K562 (cell line): ENCODE measurements around the gene B4GALNT3. TPM values are rescaled to one million over a fixed set of nuclear protein-coding genes. Genes with fewer than 3 reads are reported as not detected.

ENCODE experiments used
- ATAC-seq: fragments of 200-7000 bp; cut with Tn5 transposase; 3 replicates; pipeline ENCODE4 v1.9.1; 2020; ENCODE audit warnings: moderate library complexity
- BruUV-seq: library from RNA; stranded (reverse); fragments of 400-500 nt; replicated peaks from 2 replicates; lab custom pipeline; 2021; lab: Mats Ljungman, UMichigan
- CTCF ChIA-PET: fragments of 300-600 bp; formaldehyde crosslinking; extraction: SDS; loops from one replicate; lab custom pipeline; 2021; ENCODE audit warnings: low intra/inter-chr PET ratio; lab: Yijun Ruan, JAX
- POLR2A ChIA-PET: fragments of 300-600, 350-650 bp; sonication (Branson Sonifier 250); formaldehyde crosslinking; extraction: SDS; loops from one replicate; lab custom pipeline; 2021; ENCODE audit warnings: antibody characterized with exemption, inconsistent platforms; lab: Yijun Ruan, JAX
- DNase-seq, 4 experiments: peaks; one replicate each; pipeline versions ENCODE4 v3.0.0 to v3.0.0-alpha.2; 2011 to 2018; ENCODE audit warnings: low spot score in 3 of 4, mixed read lengths in 3 of 4; ENCODE audit errors: extremely low read depth in 1 of 4
- FAIRE-seq: peaks from 2 replicates; lab custom pipeline; 2011; peaks lifted over from hg19 to GRCh38; lab: Jason Lieb, UNC
- H2AFZ ChIP-seq: 2 replicates; pipeline ENCODE4 v1.6.0; 2011; ENCODE audit warnings: low read depth, low read length, control low read depth, inconsistent platforms
- H3K27ac ChIP-seq: fragments of 200-600 bp; 3 replicates; pipeline ENCODE4 v1.8.0; 2011; ENCODE audit warnings: low read depth, mild to moderate bottlenecking, control low read depth, inconsistent platforms, low read length, moderate library complexity, mixed read lengths; ENCODE audit errors: extremely low read depth
- H3K27me3 ChIP-seq, 2 experiments: fragments of 300-600 bp in 1 of 2; 2 replicates in 1 of 2; 3 replicates in 1 of 2; pipeline versions ENCODE4 v1.6.0 to v1.8.0; 2011; ENCODE audit warnings: inconsistent platforms in 2 of 2, low read length in 2 of 2, mild to moderate bottlenecking in 1 of 2, mixed read lengths in 1 of 2, moderate library complexity in 1 of 2; ENCODE audit not compliant: control insufficient read depth in 2 of 2, insufficient read depth in 2 of 2
- H3K36me3 ChIP-seq: fragments of 300-600 bp; 3 replicates; pipeline ENCODE4 v1.8.0; 2011; ENCODE audit warnings: mild to moderate bottlenecking, low read length, inconsistent platforms; ENCODE audit not compliant: control insufficient read depth, insufficient read depth
- H3K4me1 ChIP-seq, 2 experiments: fragments of 200-600 bp in 1 of 2; replicated peaks in 1 of 2; 2 replicates in 1 of 2; 3 replicates in 1 of 2; pipeline versions ENCODE4 v1.5.1 to v1.8.0; 2011; ENCODE audit warnings: inconsistent platforms in 2 of 2, low read length in 2 of 2, mild to moderate bottlenecking in 1 of 2, mixed read lengths in 1 of 2, moderate library complexity in 1 of 2; ENCODE audit not compliant: control insufficient read depth in 2 of 2, insufficient read depth in 2 of 2
- H3K4me2 ChIP-seq: 2 replicates; pipeline ENCODE4 v1.6.1; 2011; ENCODE audit warnings: low read length, control low read depth, inconsistent platforms, mixed read lengths; ENCODE audit not compliant: insufficient read depth
- H3K4me3 ChIP-seq: fragments of 200-600 bp; sonication (generic), shearing (Covaris generic); 2 replicates; pipeline ENCODE4 v1.5.1; 2016; ENCODE audit warnings: control low read depth, inconsistent platforms
- H3K79me2 ChIP-seq: fragments of 200-600 bp; 3 replicates; pipeline ENCODE4 v1.8.0; 2011; ENCODE audit warnings: low read length, inconsistent platforms; ENCODE audit not compliant: control insufficient read depth, insufficient read depth
- H3K9ac ChIP-seq, 2 experiments: 2 replicates each; pipeline versions ENCODE4 v1.6.0 to v1.6.1; 2011; ENCODE audit warnings: low read depth in 2 of 2, low read length in 2 of 2, control low read depth in 1 of 2, inconsistent platforms in 1 of 2, mild to moderate bottlenecking in 1 of 2, mixed read lengths in 1 of 2; ENCODE audit not compliant: insufficient read depth in 1 of 2
- H3K9me1 ChIP-seq: one replicate; pipeline ENCODE4 v1.6.0; 2011; ENCODE audit warnings: inconsistent platforms, mild to moderate bottlenecking, low read length, moderate library complexity; ENCODE audit not compliant: control insufficient read depth, insufficient read depth
- H3K9me3 ChIP-seq: replicated peaks from 2 replicates; pipeline ENCODE4 v1.5.1; 2011; ENCODE audit warnings: low read depth, low read length, inconsistent platforms; ENCODE audit not compliant: control insufficient read depth, insufficient read depth
- H4K20me1 ChIP-seq: replicated peaks from 2 replicates; pipeline ENCODE4 v1.6.1; 2011; ENCODE audit warnings: low read length, inconsistent platforms, mixed read lengths; ENCODE audit not compliant: control insufficient read depth, insufficient read depth
- CCAR2 ChIP-seq: fragments of 200-400 bp; formaldehyde crosslinking; IDR thresholded peaks from 2 replicates; pipeline ENCODE4 v1.6.1; 2017; ENCODE audit warnings: mild to moderate bottlenecking, low read depth, low read length
- DNMT1 ChIP-seq: fragments of 450-650 bp; IDR thresholded peaks from 2 replicates; pipeline ENCODE4 v1.6.1; 2016; ENCODE audit warnings: antibody characterized with exemption, mild to moderate bottlenecking
- E2F1 ChIP-seq: sonication (generic); formaldehyde crosslinking; IDR thresholded peaks from 2 replicates; pipeline ENCODE4 v1.8.1; 2023; ENCODE audit warnings: mild to moderate bottlenecking, missing genetic modification reagents, moderate library complexity
- ETS2 ChIP-seq: IDR thresholded peaks from 2 replicates; pipeline ENCODE4 v1.6.1; 2016; ENCODE audit warnings: borderline replicate concordance, missing genetic modification characterization, mild to moderate bottlenecking, moderate library complexity, missing compliant biosample characterization; ENCODE audit not compliant: poor library complexity, severe bottlenecking
- ETV5 ChIP-seq: sonication (generic); formaldehyde crosslinking; IDR thresholded peaks from 2 replicates; pipeline ENCODE4 v1.4.0; 2020; ENCODE audit warnings: low read depth, mild to moderate bottlenecking, missing genetic modification reagents
- MXI1 ChIP-seq: IDR thresholded peaks from 2 replicates; pipeline ENCODE4 v1.6.1; 2011; ENCODE audit warnings: low read depth, mild to moderate bottlenecking, improper control_type of control experiment, low read length
- SMC3 ChIP-seq: conservative IDR thresholded peaks from 2 replicates; pipeline ENCODE4 v1.6.1; 2011; ENCODE audit warnings: low read depth, low read length, improper control_type of control experiment; ENCODE audit not compliant: insufficient read depth
- TARDBP ChIP-seq: fragments of 450-650 bp; IDR thresholded peaks from 2 replicates; pipeline ENCODE4 v1.6.1; 2016
- THRA ChIP-seq: fragments of 450-650 bp; IDR thresholded peaks from 2 replicates; pipeline ENCODE4 v1.6.1; 2017; ENCODE audit warnings: mild to moderate bottlenecking, moderate library complexity
- ZBTB11 ChIP-seq, 3 experiments: fragments of 200-800 bp in 1 of 3; fragments of 250-450 bp in 1 of 3; fragments of 450-650 bp in 1 of 3; sonication (Bioruptor Pico) in 1 of 3; sonication (Bioruptor generic) in 1 of 3; formaldehyde crosslinking in 1 of 3; IDR thresholded peaks; 2 replicates each; pipeline versions ENCODE4 v1.6.1 to v1.8.0; 2016 to 2022; ENCODE audit warnings: mild to moderate bottlenecking in 2 of 3, missing genetic modification characterization in 2 of 3, missing compliant biosample characterization in 1 of 3, moderate library complexity in 1 of 3
- ZFP30 ChIP-seq: fragments of 250-450 bp; sonication (Bioruptor Pico); IDR thresholded peaks from 2 replicates; pipeline ENCODE4 v1.8.0; 2022; ENCODE audit warnings: moderate library complexity, mild to moderate bottlenecking, inconsistent platforms, borderline replicate concordance
- ZNF146 ChIP-seq: IDR thresholded peaks from one replicate; pipeline ENCODE4 v1.6.1; 2018; ENCODE audit warnings: missing compliant biosample characterization; ENCODE audit not compliant: unreplicated experiment
- ZNF239 ChIP-seq: fragments of 250-450 bp; sonication (Bioruptor Pico); IDR thresholded peaks from 2 replicates; pipeline ENCODE4 v1.4.0; 2020; ENCODE audit warnings: mild to moderate bottlenecking
- ZNF436 ChIP-seq: fragments of 250-450, 450-650 bp; sonication (Bioruptor Pico); formaldehyde crosslinking; IDR thresholded peaks from 2 replicates; pipeline ENCODE4 v1.7.0; 2020; ENCODE audit warnings: mild to moderate bottlenecking
- ZNF445 ChIP-seq: fragments of 250-450 bp; sonication (Bioruptor Pico); IDR thresholded peaks from 2 replicates; pipeline ENCODE4 v1.4.0; 2020; ENCODE audit warnings: low read depth, mild to moderate bottlenecking, moderate library complexity
- ZNF507 ChIP-seq: conservative IDR thresholded peaks from 2 replicates; pipeline ENCODE4 v1.6.1; 2017; ENCODE audit warnings: missing genetic modification characterization, missing compliant biosample characterization
- ZNF551 ChIP-seq: fragments of 250-450 bp; sonication (Bioruptor Pico); IDR thresholded peaks from 2 replicates; pipeline ENCODE4 v1.5.0; 2021; ENCODE audit warnings: mild to moderate bottlenecking, moderate library complexity
- WGBS: fragments of 100-300 bp; shearing (Covaris generic); methylation state at CpG from one replicate; pipeline ENCODE4 v1.1.6; 2016; ENCODE audit warnings: low coverage, mixed read lengths; ENCODE audit not compliant: insufficient coverage; ENCODE audit errors: missing lambda C conversion rate; 5-methylcytosine and 5-hydroxymethylcytosine counted together
- in situ Hi-C: fragments of 300-500 bp; cut with MboI; formaldehyde crosslinking; loops from 4 replicates; pipeline ENCODE4 v1.15.0; 2018; ENCODE audit warnings: inconsistent platforms, mixed read lengths
- intact Hi-C: fragments of 100-400 bp; cut with micrococcal nuclease; formaldehyde crosslinking; loops from 2 replicates; pipeline ENCODE4 v1.14.2; 2022
- polyA plus RNA-seq, 8 experiments: library from polyadenylated mRNA; depleted of rRNA in 4 of 8; stranded (reverse) in 5 of 8; unstranded in 3 of 8; fragments of >200 nt; fragmentation: Nextera tagmentation in 2 of 8; fragmentation: Illumina TruSeq in 1 of 8; extraction: Ambion mirVana in 2 of 8; extraction: Trizol in 1 of 8; gene quantifications; 2 replicates each; pipeline versions ENCODE4 v1.2.1 to v1.2.3, GENCODE V29; 2011 to 2014; ENCODE audit warnings: inconsistent platforms in 1 of 8, missing spikeins in 1 of 8
- total RNA-seq, 7 experiments: library from RNA; depleted of rRNA in 6 of 7; stranded (reverse); fragments of >200 nt in 6 of 7; fragmentation: Illumina TruSeq in 2 of 7; extraction: Trizol in 2 of 7; gene quantifications; 2 replicates each; pipeline versions ENCODE4 v1.2.1 to v1.2.3, GENCODE V29; 2011 to 2021; ENCODE audit warnings: low replicate concordance in 1 of 7

Gene B4GALNT3
- total and polyA plus RNA-seq, 9 of the 15 experiments (the other 6 are each of a cell fraction or from before 2014, with no cell fraction given): 0.04 to 0.36 (median 0.10) TPM; not detected in 6

- TF ChIP-seq ZNF551 (no peak), MXI1 (no peak), ETV5 (CRISPR knock-in tag) (no peak), ZNF146 (CRISPR knock-in tag) (no peak), ZNF445 (CRISPR knock-in tag) (no peak)
These were observed 53.7 kb downstream of the B4GALNT3 start (continued) for GRCh38 chr12:513446-513845.

- DNase-seq (no peak), FAIRE-seq (no peak), ATAC-seq (no peak)
- peaks cover 51 to 55% of the 10 kb centered on the region in 2 experiments; a peak in 4 of 5 replicates for H3K27me3 ChIP-seq
- no peaks in the 10 kb centered on the region for H3K79me2 ChIP-seq
- H3K4me3 ChIP-seq: no peak overlapping the region
- H3K36me3 ChIP-seq: no peaks in the 10 kb centered on the region
- WGBS: 0% methylated on average over 3 of the region's 3 CpGs
- H4K20me1 ChIP-seq: no peaks in the 10 kb centered on the region
- H3K9me1 ChIP-seq: no peaks in the 10 kb centered on the region
- H3K4me1 ChIP-seq: no peaks in the 10 kb centered on the region; a peak in 1 of 5 replicates
- no peak overlapping the region for H3K27ac ChIP-seq
- intact Hi-C loops (no loop called here), in situ Hi-C loops (no loop called here)
- H3K4me2 ChIP-seq: no peak overlapping the region
- no peaks in the 10 kb centered on the region for H3K9me3 ChIP-seq
- POLR2A ChIA-PET: no interaction called here
- no peak overlapping the region for H3K9ac ChIP-seq
- CTCF ChIA-PET: no interaction called here
- no TSS peak for BruUV-seq
- no peak overlapping the region for H2AFZ ChIP-seq
- TF ChIP-seq ZNF436 (CRISPR knock-in tag) (no peak), THRA (no peak), ZBTB11 (CRISPR knock-in tag; IDR thresholded peaks at IDR 0.05) (no peak), E2F1 (CRISPR knock-in tag) (no peak), TARDBP (no peak), ZFP30 (no peak), CCAR2 (no peak), ZNF239 (no peak), SMC3 (no peak), DNMT1 (no peak), ZNF507 (tag) (no peak), ETS2 (tag) (no peak)
These were observed 57.8 kb downstream of the B4GALNT3 start for GRCh38 chr12:517538-517937.
